Spleen (tissue), 11 donors: ENCODE results near the gene OR52W1. TPM values are rescaled to one million over a fixed set of nuclear protein-coding genes. Genes with fewer than 3 reads are reported as not detected.
"Not testable (repeated sequence)": the region's sequence is repeated elsewhere in the genome, so short reads cannot be mapped to it uniquely, and the experiment has no call there.

Source experiments
- DNase-seq: peaks from one replicate; pipeline ENCODE4 v3.0.0-alpha.2; 2020
- H3K27ac ChIP-seq, 8 donors: fragments of 200-600 bp; sonication (generic) in 7 of 8; 1 replicate in 4 of 8; 2 replicates in 4 of 8; pipeline versions ENCODE4 v1.5.0 to v1.8.0; 2016 to 2021; ENCODE audit warnings: inconsistent platforms in 4 of 8, mild to moderate bottlenecking in 4 of 8, moderate library complexity in 1 of 8
- H3K27me3 ChIP-seq, 7 donors: fragments of 200-600 bp; sonication (generic) in 6 of 7; replicated peaks in 1 of 7; 1 replicate in 4 of 7; 2 replicates in 3 of 7; pipeline versions ENCODE4 v1.5.0 to v1.8.0; 2016 to 2021; ENCODE audit warnings: inconsistent platforms in 3 of 7, mild to moderate bottlenecking in 1 of 7
- H3K36me3 ChIP-seq, 6 donors: fragments of 200-600 bp; sonication (generic) in 5 of 6; 1 replicate in 4 of 6; 2 replicates in 2 of 6; pipeline versions ENCODE4 v1.5.0 to v1.8.0; 2016 to 2021; ENCODE audit warnings: inconsistent platforms in 2 of 6
- H3K4me1 ChIP-seq, 6 donors: fragments of 200-600 bp; sonication (generic) in 5 of 6; 1 replicate in 3 of 6; 2 replicates in 3 of 6; pipeline versions ENCODE4 v1.5.0 to v1.8.0; 2016 to 2021; ENCODE audit warnings: inconsistent platforms in 3 of 6
- H3K4me3 ChIP-seq, 8 donors: fragments of 200-600 bp; sonication (generic) in 7 of 8; 1 replicate in 4 of 8; 2 replicates in 4 of 8; pipeline versions ENCODE4 v1.5.0 to v1.8.0; 2016 to 2021; ENCODE audit warnings: inconsistent platforms in 4 of 8, mild to moderate bottlenecking in 4 of 8, moderate library complexity in 2 of 8
- H3K9me3 ChIP-seq, 8 donors: fragments of 200-600 bp; sonication (generic) in 7 of 8; 1 replicate in 4 of 8; 2 replicates in 4 of 8; pipeline versions ENCODE4 v1.5.0 to v1.8.0; 2016 to 2021; ENCODE audit warnings: inconsistent platforms in 4 of 8
- CTCF ChIP-seq, 11 experiments: fragments of 200-600 bp in 7 of 11; fragments of 450-650 bp in 4 of 11; sonication (generic) in 4 of 11; IDR thresholded peaks in 8 of 11; conservative IDR thresholded peaks in 3 of 11; 1 replicate in 7 of 11; 2 replicates in 4 of 11; pipeline versions ENCODE4 v1.4.0 to v1.8.0; 2016 to 2021; ENCODE audit warnings: antibody characterized with exemption in 11 of 11, inconsistent platforms in 4 of 11, mild to moderate bottlenecking in 1 of 11
- POLR2A ChIP-seq, 3 donors: fragments of 450-650 bp; IDR thresholded peaks; one replicate each; pipeline ENCODE4 v1.5.1; 2017; ENCODE audit warnings: antibody characterized with exemption in 3 of 3, mild to moderate bottlenecking in 1 of 3
- POLR2AphosphoS5 ChIP-seq, 3 donors: sonication (generic); formaldehyde crosslinking; IDR thresholded peaks; one replicate each; pipeline ENCODE4 v1.5.1; 2017; ENCODE audit warnings: antibody characterized with exemption in 3 of 3
- WGBS, 5 donors: extraction: QIAGEN DNeasy Blood & Tissue Kit in 3 of 5; methylation state at CpG; one replicate each; pipeline versions ENCODE4 v1.1.5 to v1.1.7; 2013 to 2018; 5-methylcytosine and 5-hydroxymethylcytosine counted together
- intact Hi-C: fragments of 100-400 bp; cut with DNase I; formaldehyde crosslinking; loops from one replicate; pipeline ENCODE4 v1.15.0; 2023; ENCODE audit warnings: low total_unique reads
- polyA plus RNA-seq, 3 donors: library from polyadenylated mRNA; stranded (reverse); fragments of 200-250 nt; gene quantifications; one replicate each; pipeline ENCODE4 v1.2.1, GENCODE V29; 2013
- total RNA-seq, 7 donors: library from RNA; depleted of rRNA in 3 of 7; stranded (reverse); fragments of >200 nt in 3 of 7; fragmentation: NEBNext Ultra II Directional in 4 of 7; extraction: Animal tissue kit (Norgen Biotek cat#: 25700) in 4 of 7; gene quantifications; one replicate each; pipeline versions ENCODE4 v1.1.0 to v1.2.1, GENCODE V29; 2016 to 2021
- donor health status: healthy with polysubstance abuse.
- donor health status: DM: no; HTN: no; CAD: no; lungs with moderate emphysema.
- donor health status: DM: no; HTN: no; CAD: no.
- donor health status: Bipolar disorder and iron deficiency.
- donor health status: healthy.
- donor health status: DM: no; HTN: no; CAD: no.
- donor health status: DM: yes; HTN: yes; CAD: no.

OR52W1 gene
- total and polyA plus RNA-seq, 10 donors = not detected

- no peak for DNase-seq
- Histone ChIP-seq H3K9me3 (no peaks in the 10 kb centered on the region), H3K4me1 (peaks cover 0 to 7% (median under 1%) of the 10 kb centered on the region in 6 donors), H3K36me3 (no peaks in the 10 kb centered on the region), H3K27me3 (peaks cover 0 to 19% (median 0%) of the 10 kb centered on the region in 7 donors), H3K4me3 (no peak overlapping the region), H3K27ac (peak overlapping the region in 1 of 8 donors; percentile 21)
- 20 to 38% (median 24%) methylated on average over 1 of the region's 1 CpG for WGBS, 5 donors
- intact Hi-C loops = no loop called here
- TF ChIP-seq POLR2A (IDR thresholded peaks at IDR 0.05) = no peak
- TF ChIP-seq CTCF (IDR thresholded peaks at IDR 0.05 in 8 of 11, conservative IDR thresholded peaks at IDR 0.05 in 3 of 11) = no peak
- no peak for TF ChIP-seq POLR2AphosphoS5 (IDR thresholded peaks at IDR 0.05)
Observed at GRCh38 chr11:6240781-6241180, 41.8 kb downstream of the OR52W1 start.

- Histone ChIP-seq H3K27ac (no peak overlapping the region), H3K4me3 (no peak overlapping the region), H3K27me3 (peaks cover 0 to 19% (median 0%) of the 10 kb centered on the region in 7 donors), H3K4me1 (peaks cover 0 to 6% (median 0%) of the 10 kb centered on the region in 6 donors), H3K36me3 (no peaks in the 10 kb centered on the region), H3K9me3 (no peaks in the 10 kb centered on the region)
- no peak for DNase-seq
- intact Hi-C loops = no loop called here
- 88 to 98% (median 93%) methylated on average over 7 of the region's 7 CpGs for WGBS, 5 donors
- TF ChIP-seq CTCF (IDR thresholded peaks at IDR 0.05 in 8 of 11, conservative IDR thresholded peaks at IDR 0.05 in 3 of 11) (no peak), POLR2A (IDR thresholded peaks at IDR 0.05) (no peak), POLR2AphosphoS5 (IDR thresholded peaks at IDR 0.05) (no peak)
Observed at GRCh38 chr11:6241316-6241715, 42.3 kb downstream of the OR52W1 start.

- intact Hi-C loops = no loop called here
- H3K9me3 ChIP-seq = peaks cover 0 to 4% (median 0%) of the 10 kb centered on the region in 8 donors
- H3K27me3 ChIP-seq = peaks cover 0 to 5% (median 0%) of the 10 kb centered on the region in 7 donors
- H3K4me3 ChIP-seq = no peak overlapping the region
- H3K27ac ChIP-seq = no peak overlapping the region
- peaks cover 0 to 3% (median 0%) of the 10 kb centered on the region in 6 donors for H3K4me1 ChIP-seq
- no peaks in the 10 kb centered on the region for H3K36me3 ChIP-seq
- DNase-seq = no peak
- no peak for TF ChIP-seq CTCF (IDR thresholded peaks at IDR 0.05 in 8 of 11, conservative IDR thresholded peaks at IDR 0.05 in 3 of 11)
- TF ChIP-seq POLR2A (IDR thresholded peaks at IDR 0.05) = no peak
- TF ChIP-seq POLR2AphosphoS5 (IDR thresholded peaks at IDR 0.05) = no peak
- 89 to 98% (median 95%) methylated on average over 2 of the region's 2 CpGs for WGBS, 5 donors
Observed at GRCh38 chr11:6245536-6245935, 46.5 kb downstream of the OR52W1 start.

- TF ChIP-seq POLR2AphosphoS5 (IDR thresholded peaks at IDR 0.05) (no peak), POLR2A (IDR thresholded peaks at IDR 0.05) (no peak), CTCF (IDR thresholded peaks at IDR 0.05 in 8 of 11, conservative IDR thresholded peaks at IDR 0.05 in 3 of 11) (no peak)
- WGBS, 5 donors = 85 to 93% (median 89%) methylated on average over 1 of the region's 1 CpG
- Histone ChIP-seq H3K9me3 (peaks cover 0 to 4% (median 0%) of the 10 kb centered on the region in 8 donors), H3K4me1 (no peaks in the 10 kb centered on the region), H3K4me3 (no peak overlapping the region), H3K27ac (no peak overlapping the region), H3K36me3 (no peaks in the 10 kb centered on the region), H3K27me3 (peaks cover 0 to 5% (median 0%) of the 10 kb centered on the region in 7 donors)
- intact Hi-C loops = no loop called here
- no peak for DNase-seq
Observed at GRCh38 chr11:6248248-6248647, 49.2 kb downstream of the OR52W1 start.

GRCh38 chr11:6248897-6249296 lies 49.9 kb downstream of the OR52W1 start:
- WGBS, 5 donors = 66 to 92% (median 86%) methylated on average over 3 of the region's 3 CpGs
- H3K4me1 ChIP-seq, DNase-seq, intact Hi-C loops, H3K4me3 ChIP-seq, H3K27me3 ChIP-seq, H3K27ac ChIP-seq, H3K9me3 ChIP-seq, H3K36me3 ChIP-seq: not testable (repeated sequence)
